NCI-H82 (cell line): ENCODE measurements around the gene ADAT1.

Experiments
- DNase-seq: peaks from one replicate; lab custom pipeline; 2025; lab: John Stamatoyannopoulos, UW

Gene ADAT1

GRCh38 chr16:75575958-75576357, 47.1 kb downstream of the ADAT1 start:
- no peak for DNase-seq

- no peak for DNase-seq
Measured at GRCh38 chr16:75573955-75574354, 49.1 kb downstream of the ADAT1 start.

- DNase-seq, result no peak
Measured at GRCh38 chr16:75572864-75573542, 50.1 kb downstream of the ADAT1 start.

GRCh38 chr16:75570396-75571065, 52.5 kb downstream of the ADAT1 start:
- DNase-seq, result no peak

GRCh38 chr16:75567911-75568310, 55.2 kb downstream of the ADAT1 start:
- no peak for DNase-seq

- DNase-seq, result no peak
Measured at GRCh38 chr16:75566758-75567255, 56.3 kb downstream of the ADAT1 start.

GRCh38 chr16:75566040-75566757, 56.9 kb downstream of the ADAT1 start, which contains the start of gene GABARAPL2:
Gene GABARAPL2, plus strand, starts transcription at chr16:75566379. Its CDS starts 108 bp downstream, at chr16:75566487.
- DNase-seq, result peak; percentile 91

- DNase-seq, result no peak
Measured at GRCh38 chr16:75565640-75566039, 57.4 kb downstream of the ADAT1 start.

- no peak for DNase-seq
Measured at GRCh38 chr16:75559564-75560372, 63.3 kb downstream of the ADAT1 start.

GRCh38 chr16:75558846-75559401, 64.2 kb downstream of the ADAT1 start:
- no peak for DNase-seq

- no peak for DNase-seq
Measured at GRCh38 chr16:75556431-75556950, 66.6 kb downstream of the ADAT1 start.

- DNase-seq, result peak; percentile 97
Measured at GRCh38 chr16:75555707-75556430, 67.2 kb downstream of the ADAT1 start, which contains the start of gene TMEM231. Gene TMEM231, minus strand, starts transcription at chr16:75556252. Its CDS starts 43 bp downstream, at chr16:75556209.

GRCh38 chr16:75555213-75555706, 67.8 kb downstream of the ADAT1 start:
- peak; percentile 89 for DNase-seq

GRCh38 chr16:75552951-75553350, 70.1 kb downstream of the ADAT1 start:
- no peak for DNase-seq

- DNase-seq, result peak; percentile 22
Measured at GRCh38 chr16:75550211-75550662, 72.8 kb downstream of the ADAT1 start.
